Activated naive CD4-positive, alpha-beta T cell treated with anti-CD3 and anti-CD28 coated beads, Interleukin-2, amount 50 U/mL, for 24 hours (primary cell): ENCODE measurements around the gene CAND1.

Experiments
- H3K27ac Mint-ChIP-seq: one replicate; pipeline ENCODE4 v1.8.0; 2021; ENCODE audit warnings: mild to moderate bottlenecking, mixed read lengths
- H3K27me3 Mint-ChIP-seq: one replicate; pipeline ENCODE4 v1.8.0; 2021; ENCODE audit warnings: mixed read lengths
- H3K36me3 Mint-ChIP-seq: one replicate; pipeline ENCODE4 v1.8.0; 2021; ENCODE audit warnings: mixed read lengths
- H3K4me1 Mint-ChIP-seq: one replicate; pipeline ENCODE4 v1.8.0; 2021; ENCODE audit warnings: mixed read lengths
- H3K4me3 Mint-ChIP-seq: one replicate; pipeline ENCODE4 v1.8.0; 2021; ENCODE audit warnings: mild to moderate bottlenecking, mixed read lengths
- H3K9me3 Mint-ChIP-seq: one replicate; pipeline ENCODE4 v1.8.0; 2021; ENCODE audit warnings: mixed read lengths

CAND1 gene

GRCh38 chr12:67268896-67269632, at the start of gene CAND1:
CAND1 (plus strand) TSS chr12:67269358; CDS start chr12:67269718, 360 bp downstream.
- Mint-ChIP-seq H3K27ac (peak within 1 kb of the TSS; percentile 100), H3K27me3 (no peaks in the 10 kb centered on the region), H3K36me3 (peaks cover 2% of the 10 kb centered on the region), H3K9me3 (no peaks in the 10 kb centered on the region), H3K4me1 (peaks cover 45% of the 10 kb centered on the region), H3K4me3 (peak within 1 kb of the TSS; percentile 98)

DNA sequence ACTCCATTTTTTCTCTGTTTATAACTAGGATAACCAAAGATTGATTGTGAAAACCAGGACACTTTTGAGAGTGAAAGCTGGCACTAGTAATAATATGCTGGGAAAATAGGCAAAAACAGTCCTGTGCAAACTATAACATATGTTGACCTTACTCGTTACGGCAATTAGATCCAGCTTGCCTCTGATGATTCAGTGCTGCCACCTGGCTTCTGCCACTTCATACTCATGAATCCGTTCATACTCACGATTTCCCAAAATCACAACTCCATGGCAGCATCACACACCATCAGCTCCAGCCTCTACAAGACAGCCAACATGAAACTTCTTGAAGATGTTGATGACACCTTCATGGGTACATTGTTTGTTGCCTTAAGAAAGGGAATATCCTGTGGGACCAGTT, 49.1 kb upstream of the CAND1 start:
- Mint-ChIP-seq H3K36me3 (no peaks in the 10 kb centered on the region), H3K27ac (no peak overlapping the region), H3K9me3 (no peaks in the 10 kb centered on the region), H3K4me3 (no peak overlapping the region), H3K27me3 (peaks cover 2% of the 10 kb centered on the region), H3K4me1 (no peaks in the 10 kb centered on the region)

GRCh38 chr12:67222302-67222701, 46.9 kb upstream of the CAND1 start:
- H3K4me3 Mint-ChIP-seq, result no peak overlapping the region
- no peaks in the 10 kb centered on the region for H3K36me3 Mint-ChIP-seq
- H3K27me3 Mint-ChIP-seq, result no peaks in the 10 kb centered on the region
- no peaks in the 10 kb centered on the region for H3K4me1 Mint-ChIP-seq
- H3K9me3 Mint-ChIP-seq, result no peaks in the 10 kb centered on the region
- H3K27ac Mint-ChIP-seq, result no peak overlapping the region

GRCh38 chr12:67223225-67223624, 45.9 kb upstream of the CAND1 start:
- Mint-ChIP-seq H3K4me3 (no peak overlapping the region), H3K27ac (no peak overlapping the region), H3K36me3 (no peaks in the 10 kb centered on the region), H3K4me1 (no peaks in the 10 kb centered on the region), H3K27me3 (no peaks in the 10 kb centered on the region), H3K9me3 (no peaks in the 10 kb centered on the region)

GRCh38 chr12:67237231-67237630, 31.9 kb upstream of the CAND1 start:
- Mint-ChIP-seq H3K4me1 (peaks cover 6% of the 10 kb centered on the region), H3K27ac (no peak overlapping the region), H3K9me3 (no peaks in the 10 kb centered on the region), H3K36me3 (peaks cover 2% of the 10 kb centered on the region), H3K4me3 (no peak overlapping the region), H3K27me3 (no peaks in the 10 kb centered on the region)

GRCh38 chr12:67239061-67239460, 30.1 kb upstream of the CAND1 start:
- H3K9me3 Mint-ChIP-seq, result no peaks in the 10 kb centered on the region
- H3K36me3 Mint-ChIP-seq, result peaks cover 2% of the 10 kb centered on the region
- peaks cover 6% of the 10 kb centered on the region for H3K4me1 Mint-ChIP-seq
- H3K27me3 Mint-ChIP-seq, result no peaks in the 10 kb centered on the region
- no peak overlapping the region for H3K27ac Mint-ChIP-seq
- H3K4me3 Mint-ChIP-seq, result no peak overlapping the region

- no peak overlapping the region for H3K27ac Mint-ChIP-seq
- H3K4me3 Mint-ChIP-seq, result no peak overlapping the region
- H3K4me1 Mint-ChIP-seq, result peaks cover 6% of the 10 kb centered on the region
- no peaks in the 10 kb centered on the region for H3K36me3 Mint-ChIP-seq
- H3K9me3 Mint-ChIP-seq, result no peaks in the 10 kb centered on the region
- H3K27me3 Mint-ChIP-seq, result no peaks in the 10 kb centered on the region
These were observed 27.7 kb upstream of the CAND1 start for GRCh38 chr12:67241482-67241881.

GRCh38 chr12:67243260-67243659, 25.9 kb upstream of the CAND1 start:
- H3K4me3 Mint-ChIP-seq, result no peak overlapping the region
- no peaks in the 10 kb centered on the region for H3K27me3 Mint-ChIP-seq
- no peaks in the 10 kb centered on the region for H3K36me3 Mint-ChIP-seq
- H3K27ac Mint-ChIP-seq, result no peak overlapping the region
- no peaks in the 10 kb centered on the region for H3K9me3 Mint-ChIP-seq
- peaks cover 6% of the 10 kb centered on the region for H3K4me1 Mint-ChIP-seq

DNA sequence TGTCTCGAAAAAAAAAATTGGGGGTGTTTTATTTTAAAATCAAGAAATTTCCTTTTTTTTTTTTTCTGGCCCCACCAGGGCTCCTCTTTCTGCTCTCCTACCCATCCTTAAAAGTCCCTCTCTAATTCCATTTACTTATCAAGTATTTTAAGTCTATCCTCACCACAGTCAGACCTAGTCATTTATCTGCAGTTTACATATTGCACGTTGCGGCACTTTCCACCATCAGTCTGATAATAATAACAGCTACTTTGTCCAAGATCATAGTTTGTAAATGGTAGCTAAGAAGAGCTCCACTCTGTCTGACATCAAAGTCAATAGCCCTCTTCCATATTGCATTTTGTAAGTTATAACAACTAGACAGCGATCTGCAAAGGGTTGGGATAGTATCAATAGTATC, 23.6 kb upstream of the CAND1 start:
- Mint-ChIP-seq H3K27me3 (peaks cover 1% of the 10 kb centered on the region), H3K4me1 (no peaks in the 10 kb centered on the region), H3K36me3 (no peaks in the 10 kb centered on the region), H3K27ac (no peak overlapping the region), H3K9me3 (no peaks in the 10 kb centered on the region), H3K4me3 (no peak overlapping the region)

DNA sequence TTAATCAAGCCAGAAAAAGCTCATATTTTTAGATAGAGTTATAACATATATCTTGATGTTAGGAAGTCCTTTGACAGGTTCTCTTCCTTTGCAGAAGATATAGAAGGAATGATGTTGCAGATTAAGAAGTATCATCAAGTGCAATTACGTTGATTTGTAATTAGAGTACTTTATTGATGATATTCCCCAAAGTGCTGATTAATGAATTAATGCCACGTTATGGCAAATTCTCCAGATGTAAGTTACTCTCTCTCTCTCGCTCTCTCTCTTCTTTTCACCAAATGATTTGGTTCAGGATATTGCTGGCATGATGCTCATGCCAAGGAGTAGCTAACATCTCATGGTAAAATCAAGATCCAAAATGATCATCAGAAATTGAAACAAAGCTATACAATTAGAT, 18.1 kb upstream of the CAND1 start:
- Mint-ChIP-seq H3K4me3 (no peak overlapping the region), H3K27ac (peak overlapping the region; percentile 19), H3K27me3 (peaks cover 5% of the 10 kb centered on the region), H3K9me3 (no peaks in the 10 kb centered on the region), H3K36me3 (no peaks in the 10 kb centered on the region), H3K4me1 (no peaks in the 10 kb centered on the region)

- Mint-ChIP-seq H3K9me3 (no peaks in the 10 kb centered on the region), H3K4me3 (no peak overlapping the region), H3K27ac (no peak overlapping the region), H3K27me3 (peaks cover 7% of the 10 kb centered on the region), H3K4me1 (no peaks in the 10 kb centered on the region), H3K36me3 (no peaks in the 10 kb centered on the region)
These were observed 14.7 kb upstream of the CAND1 start for GRCh38 chr12:67254372-67255026.

DNA sequence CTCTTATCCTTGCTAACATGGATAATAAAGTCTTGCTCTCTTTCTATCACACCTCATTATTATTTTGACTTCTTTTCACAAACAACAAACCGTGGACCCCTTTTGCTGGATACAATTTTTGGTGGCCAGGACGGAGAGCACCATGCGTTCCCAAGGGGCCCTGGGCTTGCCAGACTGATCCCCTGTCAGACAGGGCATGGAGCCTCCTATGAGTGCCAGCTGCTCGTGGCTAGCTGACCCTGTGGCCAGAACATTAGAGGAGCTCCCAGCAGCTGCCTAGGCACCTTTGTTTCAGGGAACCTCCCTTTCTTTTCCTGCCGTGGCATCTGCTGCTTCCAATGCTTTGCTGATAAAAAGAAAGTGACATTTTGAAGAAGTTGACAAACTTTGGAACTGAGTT, 12.5 kb upstream of the CAND1 start:
- Mint-ChIP-seq H3K27ac (no peak overlapping the region), H3K4me1 (no peaks in the 10 kb centered on the region), H3K9me3 (no peaks in the 10 kb centered on the region), H3K27me3 (peaks cover 2% of the 10 kb centered on the region), H3K4me3 (no peak overlapping the region), H3K36me3 (no peaks in the 10 kb centered on the region)

- H3K27me3 Mint-ChIP-seq, result no peaks in the 10 kb centered on the region
- H3K36me3 Mint-ChIP-seq, result no peaks in the 10 kb centered on the region
- no peak overlapping the region for H3K27ac Mint-ChIP-seq
- H3K4me3 Mint-ChIP-seq, result no peak overlapping the region
- H3K9me3 Mint-ChIP-seq, result no peaks in the 10 kb centered on the region
- peaks cover 8% of the 10 kb centered on the region for H3K4me1 Mint-ChIP-seq
These were observed 5.7 kb upstream of the CAND1 start for GRCh38 chr12:67263471-67263870.

- Mint-ChIP-seq H3K27ac (peak overlapping the region; percentile 100), H3K36me3 (peaks cover 1% of the 10 kb centered on the region), H3K4me1 (peaks cover 39% of the 10 kb centered on the region), H3K4me3 (peak overlapping the region; percentile 98), H3K27me3 (no peaks in the 10 kb centered on the region), H3K9me3 (no peaks in the 10 kb centered on the region)
These were observed 743 bp upstream of the CAND1 start for GRCh38 chr12:67268335-67268895.

GRCh38 chr12:67269633-67270573, 745 bp downstream of the CAND1 start:
- Mint-ChIP-seq H3K4me3 (peak overlapping the region; percentile 98), H3K27me3 (no peaks in the 10 kb centered on the region), H3K36me3 (peaks cover 3% of the 10 kb centered on the region), H3K4me1 (peaks cover 54% of the 10 kb centered on the region), H3K9me3 (no peaks in the 10 kb centered on the region), H3K27ac (peak overlapping the region; percentile 100)
